Osteocyte (in vitro differentiated cells): ENCODE data around the gene ANAPC16. TPM values are rescaled to one million over a fixed set of nuclear protein-coding genes. Genes with fewer than 3 reads are reported as not detected.
"Not testable (repeated sequence)": the region's sequence is repeated elsewhere in the genome, so short reads cannot be mapped to it uniquely, and the experiment has no call there.

ENCODE experiments used
- DNase-seq: peaks from one replicate; pipeline ENCODE4 v3.0.0; 2021; ENCODE audit warnings: mixed read lengths; ENCODE audit not compliant: unreplicated experiment; ENCODE audit errors: extremely low spot score
- H3K27ac Mint-ChIP-seq: one replicate; pipeline ENCODE4 v1.8.0; 2021; ENCODE audit warnings: mild to moderate bottlenecking, mixed read lengths; ENCODE audit not compliant: unreplicated experiment
- H3K27me3 Mint-ChIP-seq: one replicate; pipeline ENCODE4 v1.8.0; 2021; ENCODE audit warnings: mixed read lengths; ENCODE audit not compliant: unreplicated experiment
- H3K36me3 Mint-ChIP-seq: one replicate; pipeline ENCODE4 v1.8.0; 2021; ENCODE audit warnings: mixed read lengths; ENCODE audit not compliant: unreplicated experiment
- H3K4me1 Mint-ChIP-seq: one replicate; pipeline ENCODE4 v1.8.0; 2021; ENCODE audit warnings: mixed read lengths; ENCODE audit not compliant: unreplicated experiment
- H3K4me3 Mint-ChIP-seq: one replicate; pipeline ENCODE4 v1.8.0; 2021; ENCODE audit warnings: mild to moderate bottlenecking, moderate library complexity, mixed read lengths; ENCODE audit not compliant: unreplicated experiment
- H3K9me3 Mint-ChIP-seq: one replicate; pipeline ENCODE4 v1.8.0; 2021; ENCODE audit warnings: mixed read lengths; ENCODE audit not compliant: unreplicated experiment
- total RNA-seq: library from RNA; stranded (reverse); gene quantifications from 2 replicates; pipeline ENCODE4 v1.2.1, GENCODE V29; 2021
- TF ChIP-seq, protein P1 (sequence below): fragments of 200-600 bp; sonication (generic); IDR thresholded peaks from 2 replicates; pipeline ENCODE4 v1.5.0; 2021; ENCODE audit warnings: antibody characterized with exemption, mild to moderate bottlenecking, moderate library complexity

ANAPC16 gene
- total RNA-seq, 1 donor from 2014 or later = 70.3 TPM

DNA sequence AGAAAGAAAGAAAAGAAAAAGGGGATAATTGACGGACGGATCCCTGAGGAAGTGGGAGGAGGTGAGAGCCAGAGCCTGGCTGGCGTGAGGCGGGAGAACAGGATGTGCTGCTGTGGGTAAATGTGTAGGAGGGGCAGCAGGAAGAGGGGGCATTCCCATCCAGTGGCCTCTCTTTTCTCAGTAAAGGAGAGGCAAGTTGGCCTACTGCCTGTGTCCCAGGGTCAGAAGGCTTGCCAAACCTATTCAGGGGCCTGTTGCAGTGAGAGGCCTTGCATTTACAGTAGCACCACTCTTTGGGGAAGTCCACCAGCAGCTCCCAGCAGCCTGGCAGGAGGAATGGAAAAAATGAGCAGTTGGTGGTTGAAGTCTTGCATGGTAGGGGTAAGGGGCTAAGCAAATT is 26.9 kb downstream of the ANAPC16 start:
- peak overlapping the region; percentile 31 for H3K4me3 Mint-ChIP-seq
- H3K27ac Mint-ChIP-seq = peak overlapping the region; percentile 95
- DNase-seq = peak; percentile 87
- H3K9me3 Mint-ChIP-seq = no peaks in the 10 kb centered on the region
- TF ChIP-seq, protein P1, sequence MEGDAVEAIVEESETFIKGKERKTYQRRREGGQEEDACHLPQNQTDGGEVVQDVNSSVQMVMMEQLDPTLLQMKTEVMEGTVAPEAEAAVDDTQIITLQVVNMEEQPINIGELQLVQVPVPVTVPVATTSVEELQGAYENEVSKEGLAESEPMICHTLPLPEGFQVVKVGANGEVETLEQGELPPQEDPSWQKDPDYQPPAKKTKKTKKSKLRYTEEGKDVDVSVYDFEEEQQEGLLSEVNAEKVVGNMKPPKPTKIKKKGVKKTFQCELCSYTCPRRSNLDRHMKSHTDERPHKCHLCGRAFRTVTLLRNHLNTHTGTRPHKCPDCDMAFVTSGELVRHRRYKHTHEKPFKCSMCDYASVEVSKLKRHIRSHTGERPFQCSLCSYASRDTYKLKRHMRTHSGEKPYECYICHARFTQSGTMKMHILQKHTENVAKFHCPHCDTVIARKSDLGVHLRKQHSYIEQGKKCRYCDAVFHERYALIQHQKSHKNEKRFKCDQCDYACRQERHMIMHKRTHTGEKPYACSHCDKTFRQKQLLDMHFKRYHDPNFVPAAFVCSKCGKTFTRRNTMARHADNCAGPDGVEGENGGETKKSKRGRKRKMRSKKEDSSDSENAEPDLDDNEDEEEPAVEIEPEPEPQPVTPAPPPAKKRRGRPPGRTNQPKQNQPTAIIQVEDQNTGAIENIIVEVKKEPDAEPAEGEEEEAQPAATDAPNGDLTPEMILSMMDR = no peak
- H3K4me1 Mint-ChIP-seq = peaks cover 70% of the 10 kb centered on the region
- no peaks in the 10 kb centered on the region for H3K27me3 Mint-ChIP-seq
- H3K36me3 Mint-ChIP-seq = no peaks in the 10 kb centered on the region

DNA sequence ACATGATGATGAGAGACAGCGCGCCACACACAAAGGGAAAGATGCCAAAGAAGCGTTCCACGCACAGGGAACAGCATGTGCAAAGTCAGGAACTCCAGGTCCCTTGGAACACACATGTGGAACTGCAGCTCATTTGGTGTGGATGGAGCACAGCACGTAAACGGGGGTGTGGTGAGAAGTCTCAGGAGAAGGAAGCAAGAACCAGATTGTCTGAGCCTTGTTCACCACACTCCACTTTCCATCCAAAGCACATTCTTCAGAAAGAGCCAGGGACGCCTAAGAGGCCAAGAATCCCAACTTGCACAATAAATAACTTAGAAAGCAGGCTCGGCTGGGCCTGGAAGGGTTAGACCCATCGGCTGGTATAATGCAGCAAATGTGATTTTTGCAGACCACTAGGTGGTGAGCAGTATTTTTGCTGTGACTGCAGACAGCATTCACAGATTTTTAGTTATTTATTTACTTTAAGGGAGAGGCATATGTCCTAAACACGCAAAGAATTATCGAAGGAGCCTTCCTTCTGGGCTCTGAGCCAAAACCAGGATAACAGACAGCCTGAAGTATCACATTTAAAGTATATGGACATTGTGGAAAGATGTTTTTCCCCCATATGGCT is 28.1 kb downstream of the ANAPC16 start:
- TF ChIP-seq, protein P1 = peak; percentile 75
- H3K4me3 Mint-ChIP-seq = peak overlapping the region; percentile 15
- H3K27me3 Mint-ChIP-seq = no peaks in the 10 kb centered on the region
- DNase-seq = peak; percentile 90
- H3K9me3 Mint-ChIP-seq = no peaks in the 10 kb centered on the region
- H3K36me3 Mint-ChIP-seq = no peaks in the 10 kb centered on the region
- H3K27ac Mint-ChIP-seq = peak overlapping the region; percentile 98
- peaks cover 83% of the 10 kb centered on the region for H3K4me1 Mint-ChIP-seq

DNA sequence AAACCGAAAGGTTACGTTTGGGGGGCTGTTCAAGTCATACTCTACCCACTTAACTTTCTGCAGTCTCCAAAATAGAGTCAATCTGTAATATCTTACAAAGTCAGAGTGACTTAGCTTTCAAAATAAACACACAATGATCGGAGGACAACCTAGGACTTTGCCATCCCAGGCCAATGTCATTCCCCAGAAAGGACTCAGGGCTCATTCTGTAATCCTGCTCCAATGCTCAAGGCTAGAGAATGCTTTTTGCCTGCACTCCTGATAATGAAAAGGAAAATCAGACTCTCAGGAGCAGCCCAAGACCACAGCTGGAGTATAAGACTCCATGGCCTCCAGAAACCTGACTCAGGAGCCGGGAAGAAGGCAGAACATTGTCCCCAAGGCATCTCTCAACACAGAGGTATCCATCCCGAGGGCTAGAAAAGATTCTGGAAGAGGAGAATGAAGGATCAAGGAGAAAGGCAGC is 28.8 kb downstream of the ANAPC16 start:
- H3K4me3 Mint-ChIP-seq = peak overlapping the region; percentile 15
- peak overlapping the region; percentile 98 for H3K27ac Mint-ChIP-seq
- H3K9me3 Mint-ChIP-seq = no peaks in the 10 kb centered on the region
- H3K4me1 Mint-ChIP-seq = peaks cover 84% of the 10 kb centered on the region
- H3K36me3 Mint-ChIP-seq = no peaks in the 10 kb centered on the region
- DNase-seq = no peak
- TF ChIP-seq, protein P1 = no peak
- no peaks in the 10 kb centered on the region for H3K27me3 Mint-ChIP-seq

DNA sequence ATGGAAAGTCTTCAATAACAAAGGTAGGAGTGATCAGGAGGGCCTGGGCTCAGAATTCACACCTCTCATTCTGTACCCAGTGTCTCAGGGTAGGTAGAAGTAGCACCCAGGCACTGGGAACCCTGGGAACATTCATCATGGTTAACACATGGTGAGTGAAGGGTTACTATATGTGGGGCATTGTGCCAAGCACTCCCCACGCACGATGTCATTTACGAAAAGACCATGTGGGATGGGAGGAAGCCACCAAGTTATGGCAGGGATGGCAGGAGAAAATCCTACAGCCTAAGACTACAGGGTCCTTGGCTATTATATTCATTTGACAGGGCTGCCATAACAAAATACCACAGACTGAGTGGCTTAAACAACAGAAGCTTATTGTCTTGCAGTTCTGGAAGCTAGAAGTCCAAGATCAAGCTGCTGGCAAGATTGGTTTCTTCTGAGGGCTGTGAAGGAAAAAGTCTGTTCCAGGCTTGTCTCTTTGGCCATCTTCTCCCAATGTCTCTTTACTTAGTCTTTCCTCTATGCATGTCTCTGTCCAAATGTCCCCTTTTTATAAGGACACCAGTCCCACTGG is 30.2 kb downstream of the ANAPC16 start:
- TF ChIP-seq, protein P1 = no peak
- no peak for DNase-seq
- H3K36me3 Mint-ChIP-seq = no peaks in the 10 kb centered on the region
- H3K27ac Mint-ChIP-seq = peak overlapping the region; percentile 98
- no peaks in the 10 kb centered on the region for H3K9me3 Mint-ChIP-seq
- H3K4me3 Mint-ChIP-seq = peak overlapping the region; percentile 19
- H3K4me1 Mint-ChIP-seq = peaks cover 81% of the 10 kb centered on the region
- H3K27me3 Mint-ChIP-seq = no peaks in the 10 kb centered on the region

DNA sequence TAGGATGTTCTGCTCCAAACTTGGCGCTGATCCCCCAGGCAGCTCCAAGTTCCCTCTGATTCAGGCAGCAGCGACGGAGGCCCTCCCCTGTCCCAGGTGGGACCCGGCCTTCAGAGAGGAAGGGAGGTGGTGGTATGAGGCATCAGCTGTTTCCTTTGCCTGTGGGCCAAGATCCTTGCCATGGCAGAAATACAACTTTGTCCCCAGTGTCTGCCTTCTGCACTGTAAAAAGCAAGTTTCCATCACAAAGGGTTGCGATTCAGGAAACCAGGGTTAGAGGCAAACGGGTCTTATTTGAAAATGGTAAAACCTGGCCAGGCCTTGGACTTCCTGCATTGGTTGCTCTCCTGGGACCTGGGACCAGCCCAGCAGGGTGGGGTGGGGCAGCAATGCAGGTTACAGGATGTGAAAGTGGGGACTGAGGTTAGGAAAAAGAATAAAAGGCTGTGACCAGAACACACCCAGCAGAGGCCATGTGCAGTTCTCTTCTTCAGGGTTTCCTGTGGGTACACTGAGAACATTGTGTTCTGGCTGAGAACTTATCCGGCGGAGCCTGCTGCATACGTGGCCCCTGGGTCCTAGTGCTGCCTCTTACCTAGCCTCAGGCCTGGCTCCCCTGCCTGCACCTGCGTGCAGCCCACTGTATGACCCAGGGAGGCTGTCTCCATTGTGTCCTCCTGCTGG is 32.8 kb downstream of the ANAPC16 start:
- Mint-ChIP-seq H3K27me3 (no peaks in the 10 kb centered on the region), H3K9me3 (no peaks in the 10 kb centered on the region), H3K4me3 (peak overlapping the region; percentile 63), H3K27ac (peak overlapping the region; percentile 98), H3K36me3 (no peaks in the 10 kb centered on the region), H3K4me1 (peaks cover 71% of the 10 kb centered on the region)
- TF ChIP-seq, protein P1 = no peak
- no peak for DNase-seq

DNA sequence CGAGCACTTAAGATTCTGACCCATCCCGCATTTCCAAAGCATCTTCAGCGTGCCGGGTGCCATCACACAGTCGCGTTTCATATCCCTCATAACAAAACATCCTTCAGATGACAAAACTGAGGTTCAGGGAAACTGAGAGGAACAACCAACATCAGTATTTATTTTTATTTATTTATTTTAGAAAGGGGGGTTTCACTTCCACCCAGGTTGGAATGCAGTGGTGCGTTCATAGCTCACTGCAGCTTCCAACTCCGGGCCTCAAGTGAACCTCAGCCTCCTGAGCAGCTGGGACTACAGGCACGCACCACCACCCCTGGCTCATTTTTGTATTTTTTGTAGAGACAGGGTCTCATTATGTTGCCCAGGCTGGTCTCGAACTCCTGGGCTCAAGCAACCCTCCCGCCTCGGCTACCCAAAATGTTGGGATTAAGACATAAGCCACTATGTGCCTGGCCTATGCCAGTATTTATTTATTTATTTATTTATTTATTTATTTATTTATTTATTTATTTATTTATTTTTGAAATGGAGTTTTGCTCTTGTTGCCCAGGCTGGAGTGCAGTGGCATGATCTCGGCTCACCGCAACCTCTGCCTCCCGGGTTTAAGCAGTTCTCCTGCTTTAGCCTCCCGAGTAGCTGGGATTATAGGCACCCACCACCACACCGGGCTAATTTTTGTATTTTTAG is 33.5 kb downstream of the ANAPC16 start:
- H3K9me3 Mint-ChIP-seq, DNase-seq, H3K4me3 Mint-ChIP-seq, H3K36me3 Mint-ChIP-seq, H3K27me3 Mint-ChIP-seq: not testable (repeated sequence)
- Mint-ChIP-seq H3K27ac (peak overlapping the region; percentile 98), H3K4me1 (peaks cover 70% of the 10 kb centered on the region)
